Activated naive CD8-positive, alpha-beta T cell treated with anti-CD3 and anti-CD28 coated beads, Interleukin-2, amount 50 U/mL, for 16 hours (primary cell): ENCODE results near the gene AGAP3.

Experiments used
- DNase-seq: peaks from one replicate; pipeline ENCODE4 v3.0.0-alpha.2; 2020; ENCODE audit warnings: low read depth, low spot score

The AGAP3 gene

GRCh38 chr7:151123158-151123821 lies 37.0 kb downstream of the AGAP3 start:
- DNase-seq = no peak

- DNase-seq = peak; percentile 76
Observed at GRCh38 chr7:151123822-151124464, 37.7 kb downstream of the AGAP3 start.

GRCh38 chr7:151124481-151124880 lies 38.2 kb downstream of the AGAP3 start:
- no peak for DNase-seq

GRCh38 chr7:151124899-151125399 lies 38.7 kb downstream of the AGAP3 start:
- no peak for DNase-seq

GRCh38 chr7:151125470-151125845 lies 39.2 kb downstream of the AGAP3 start:
- DNase-seq = no peak

GRCh38 chr7:151125846-151126481 lies 39.7 kb downstream of the AGAP3 start:
- DNase-seq = no peak

- no peak for DNase-seq
Observed at GRCh38 chr7:151126491-151127137, 40.3 kb downstream of the AGAP3 start.

- no peak for DNase-seq
Observed at GRCh38 chr7:151128144-151128543, 41.9 kb downstream of the AGAP3 start.

GRCh38 chr7:151128716-151129115 lies 42.4 kb downstream of the AGAP3 start:
- DNase-seq = no peak

GRCh38 chr7:151129117-151129959 lies 43.1 kb downstream of the AGAP3 start:
- no peak for DNase-seq

GRCh38 chr7:151129960-151130591 lies 43.8 kb downstream of the AGAP3 start:
- DNase-seq = no peak

GRCh38 chr7:151130741-151131157 lies 44.5 kb downstream of the AGAP3 start:
- DNase-seq = no peak

- no peak for DNase-seq
Observed at GRCh38 chr7:151131224-151131591, 44.9 kb downstream of the AGAP3 start.

GRCh38 chr7:151131592-151132293 lies 45.5 kb downstream of the AGAP3 start:
- no peak for DNase-seq

GRCh38 chr7:151132461-151133205 lies 46.4 kb downstream of the AGAP3 start:
- no peak for DNase-seq

GRCh38 chr7:151133266-151133985 lies 47.2 kb downstream of the AGAP3 start:
- DNase-seq = no peak

- DNase-seq = no peak
Observed at GRCh38 chr7:151133986-151134742, 47.9 kb downstream of the AGAP3 start.
